ENCODE measurements around the gene LPP.

LPP gene

GRCh38 chr3:188278717-188279324, 124.9 kb downstream of the LPP start:
- Histone ChIP-seq H3K27me3 (ENCODE audit: insufficient read depth, poor library complexity, severe bottlenecking) (no peaks in the 10 kb centered on the region), H3K36me3 (ENCODE audit: low read depth) (no peaks in the 10 kb centered on the region), H3K27ac (ENCODE audit: poor library complexity, severe bottlenecking) (no peak overlapping the region), H3K4me1 (ENCODE audit: insufficient read depth, poor library complexity, severe bottlenecking) (peaks cover 7% of the 10 kb centered on the region), H3K9me3 (ENCODE audit: severe bottlenecking) (no peaks in the 10 kb centered on the region), H3K4me3 (ENCODE audit: severe bottlenecking) (no peak overlapping the region)
- ATAC-seq (ENCODE audit: low read depth): no peak
- DNase-seq (ENCODE audit: low spot score): no peak
- no peak for TF ChIP-seq CTCF (IDR thresholded peaks at IDR 0.05; ENCODE audit: poor library complexity, severe bottlenecking)

GRCh38 chr3:188279502-188280335, 125.8 kb downstream of the LPP start:
- peak; percentile 26 for TF ChIP-seq CTCF (IDR thresholded peaks at IDR 0.05; ENCODE audit: poor library complexity, severe bottlenecking)
- DNase-seq (ENCODE audit: low spot score) (no peak), ATAC-seq (ENCODE audit: low read depth) (no peak)
- Histone ChIP-seq H3K27me3 (ENCODE audit: insufficient read depth, poor library complexity, severe bottlenecking) (no peaks in the 10 kb centered on the region), H3K4me1 (ENCODE audit: insufficient read depth, poor library complexity, severe bottlenecking) (no peaks in the 10 kb centered on the region), H3K9me3 (ENCODE audit: severe bottlenecking) (no peaks in the 10 kb centered on the region), H3K36me3 (ENCODE audit: low read depth) (no peaks in the 10 kb centered on the region), H3K4me3 (ENCODE audit: severe bottlenecking) (no peak overlapping the region), H3K27ac (ENCODE audit: poor library complexity, severe bottlenecking) (no peak overlapping the region)

GRCh38 chr3:188280627-188281026, 126.7 kb downstream of the LPP start:
- H3K27me3 ChIP-seq (ENCODE audit: insufficient read depth, poor library complexity, severe bottlenecking): no peaks in the 10 kb centered on the region
- no peak for DNase-seq (ENCODE audit: low spot score)
- no peak overlapping the region for H3K27ac ChIP-seq (ENCODE audit: poor library complexity, severe bottlenecking)
- H3K4me1 ChIP-seq (ENCODE audit: insufficient read depth, poor library complexity, severe bottlenecking): peaks cover 1% of the 10 kb centered on the region
- TF ChIP-seq CTCF (IDR thresholded peaks at IDR 0.05; ENCODE audit: poor library complexity, severe bottlenecking): no peak
- H3K9me3 ChIP-seq (ENCODE audit: severe bottlenecking): no peaks in the 10 kb centered on the region
- ATAC-seq (ENCODE audit: low read depth): no peak
- H3K36me3 ChIP-seq (ENCODE audit: low read depth): no peaks in the 10 kb centered on the region
- no peak overlapping the region for H3K4me3 ChIP-seq (ENCODE audit: severe bottlenecking)

- Histone ChIP-seq H3K36me3 (ENCODE audit: low read depth) (no peaks in the 10 kb centered on the region), H3K4me1 (ENCODE audit: insufficient read depth, poor library complexity, severe bottlenecking) (peaks cover 12% of the 10 kb centered on the region), H3K4me3 (ENCODE audit: severe bottlenecking) (no peak overlapping the region), H3K27me3 (ENCODE audit: insufficient read depth, poor library complexity, severe bottlenecking) (no peaks in the 10 kb centered on the region), H3K27ac (ENCODE audit: poor library complexity, severe bottlenecking) (no peak overlapping the region), H3K9me3 (ENCODE audit: severe bottlenecking) (no peaks in the 10 kb centered on the region)
- DNase-seq (ENCODE audit: low spot score) (no peak), ATAC-seq (ENCODE audit: low read depth) (no peak)
- no peak for TF ChIP-seq CTCF (IDR thresholded peaks at IDR 0.05; ENCODE audit: poor library complexity, severe bottlenecking)
These were observed 128.9 kb downstream of the LPP start for GRCh38 chr3:188282871-188283270.

GRCh38 chr3:188283347-188283746, 129.4 kb downstream of the LPP start:
- ATAC-seq (ENCODE audit: low read depth): no peak
- H3K4me3 ChIP-seq (ENCODE audit: severe bottlenecking): no peak overlapping the region
- peaks cover 12% of the 10 kb centered on the region for H3K4me1 ChIP-seq (ENCODE audit: insufficient read depth, poor library complexity, severe bottlenecking)
- no peak overlapping the region for H3K27ac ChIP-seq (ENCODE audit: poor library complexity, severe bottlenecking)
- no peaks in the 10 kb centered on the region for H3K36me3 ChIP-seq (ENCODE audit: low read depth)
- TF ChIP-seq CTCF (IDR thresholded peaks at IDR 0.05; ENCODE audit: poor library complexity, severe bottlenecking): no peak
- no peaks in the 10 kb centered on the region for H3K27me3 ChIP-seq (ENCODE audit: insufficient read depth, poor library complexity, severe bottlenecking)
- no peak for DNase-seq (ENCODE audit: low spot score)
- H3K9me3 ChIP-seq (ENCODE audit: severe bottlenecking): no peaks in the 10 kb centered on the region
